Panc1 (cell line): Measurements from ENCODE around the gene NTRK3. TPM values are rescaled to one million over a fixed set of nuclear protein-coding genes. Genes with fewer than 3 reads are reported as not detected.

Experiments
- ATAC-seq: fragments of 200-7000 bp; cut with Tn5 transposase; 2 replicates; pipeline ENCODE4 v1.9.1; 2020; ENCODE audit warnings: mild to moderate bottlenecking, moderate library complexity
- BruUV-seq: library from RNA; stranded (reverse); fragments of 400-500 nt; replicated peaks from 2 replicates; lab custom pipeline; 2021; lab: Mats Ljungman, UMichigan
- CTCF ChIA-PET: fragments of 300-600 bp; sonication (Branson Sonifier 250); formaldehyde crosslinking; loops from one replicate; lab custom pipeline; 2022; ENCODE audit warnings: antibody characterized with exemption; lab: Charles Lee
- POLR2A ChIA-PET: fragments of 300-600 bp; sonication (Branson Sonifier 250); formaldehyde crosslinking; loops from one replicate; lab custom pipeline; 2022; ENCODE audit warnings: antibody characterized with exemption; lab: Charles Lee
- DNase-seq: peaks from one replicate; pipeline ENCODE4 v3.0.0-alpha.2; 2010; ENCODE audit warnings: low read depth, low spot score
- H3K27ac ChIP-seq: 2 replicates; pipeline ENCODE4 v1.5.1; 2011; ENCODE audit warnings: mild to moderate bottlenecking, low read length, inconsistent platforms
- H3K27me3 ChIP-seq: fragments of 200-500 bp; sonication (Bioruptor generic); 2 replicates; pipeline ENCODE4 v1.6.0; 2014; ENCODE audit warnings: low read length, inconsistent platforms; ENCODE audit not compliant: control insufficient read depth, insufficient read depth
- H3K36me3 ChIP-seq: fragments of 200-500 bp; sonication (Bioruptor generic); 2 replicates; pipeline ENCODE4 v1.5.1; 2014; ENCODE audit warnings: inconsistent platforms, mild to moderate bottlenecking, low read length, moderate library complexity; ENCODE audit not compliant: control insufficient read depth, insufficient read depth
- H3K4me1 ChIP-seq: 2 replicates; pipeline ENCODE4 v1.5.1; 2011; ENCODE audit warnings: inconsistent platforms, mild to moderate bottlenecking, low read length, moderate library complexity; ENCODE audit not compliant: control insufficient read depth, insufficient read depth
- H3K4me3 ChIP-seq, 2 experiments: 2 replicates each; pipeline ENCODE4 v1.5.1; 2011 to 2012; ENCODE audit warnings: low read depth in 2 of 2, low read length in 2 of 2, mild to moderate bottlenecking in 2 of 2, inconsistent platforms in 1 of 2, moderate library complexity in 1 of 2
- H3K9me3 ChIP-seq: fragments of 200-500 bp; sonication (Bioruptor generic); 2 replicates; pipeline ENCODE4 v1.5.1; 2014; ENCODE audit warnings: low read depth, mild to moderate bottlenecking, inconsistent platforms, low read length, moderate library complexity; ENCODE audit not compliant: control insufficient read depth, insufficient read depth
- CTCF ChIP-seq: fragments of 450-650 bp; IDR thresholded peaks from 2 replicates; pipeline ENCODE4 v1.5.1; 2017; ENCODE audit warnings: mild to moderate bottlenecking
- POLR2AphosphoS5 ChIP-seq: IDR thresholded peaks from 2 replicates; pipeline ENCODE4 v1.6.1; 2012; ENCODE audit warnings: mild to moderate bottlenecking, low read depth, low read length, moderate library complexity
- REST ChIP-seq, 2 experiments: IDR thresholded peaks; 2 replicates each; pipeline ENCODE4 v1.6.1; 2011 to 2012; ENCODE audit warnings: low read depth in 2 of 2, control low read depth in 1 of 2, low read length in 1 of 2, mild to moderate bottlenecking in 1 of 2, moderate library complexity in 1 of 2; ENCODE audit not compliant: insufficient read depth in 1 of 2
- SIN3A ChIP-seq: IDR thresholded peaks from 2 replicates; pipeline ENCODE4 v1.6.1; 2012; ENCODE audit warnings: low read depth, mild to moderate bottlenecking, low read length, moderate library complexity, borderline replicate concordance; ENCODE audit not compliant: insufficient read depth
- TCF7L2 ChIP-seq: IDR thresholded peaks from 2 replicates; pipeline ENCODE4 v1.6.1; 2011; ENCODE audit warnings: mild to moderate bottlenecking, low read depth, low read length, inconsistent platforms
- in situ Hi-C: cut with HindIII; loops from 2 replicates; pipeline ENCODE4 v1.10.0; 2016; ENCODE audit warnings: low sequenced_read_pairs, low pct_unique_long_range_greater_than_20kb
- intact Hi-C: fragments of 100-400 bp; cut with micrococcal nuclease; formaldehyde crosslinking; loops from one replicate; pipeline ENCODE4 v1.10.0; 2022; ENCODE audit not compliant: unreplicated experiment
- total RNA-seq: library from RNA; stranded (reverse); gene quantifications from one replicate; pipeline ENCODE4 v1.2.1, GENCODE V29; 2021; ENCODE audit not compliant: unreplicated experiment

NTRK3 gene
- total RNA-seq, 1 experiment from 2014 or later, result not detected

- no peak for ATAC-seq
- POLR2A ChIA-PET, result no interaction called here
- Histone ChIP-seq H3K27ac (no peak overlapping the region), H3K36me3 (no peaks in the 10 kb centered on the region), H3K9me3 (no peaks in the 10 kb centered on the region), H3K4me1 (no peaks in the 10 kb centered on the region), H3K4me3 (no peak overlapping the region), H3K27me3 (no peaks in the 10 kb centered on the region)
- CTCF ChIA-PET, result no interaction called here
- DNase-seq, result no peak
- TF ChIP-seq POLR2AphosphoS5, result no peak
- TF ChIP-seq CTCF, result no peak
- no peak for TF ChIP-seq SIN3A
- no peak for TF ChIP-seq TCF7L2
- TF ChIP-seq REST (IDR thresholded peaks at IDR 0.05; ENCODE audit: insufficient read depth in 1 of 2, low read depth in 2 of 2, low read length in 1 of 2), result no peak
- intact Hi-C loops (no loop called here), in situ Hi-C loops (no loop called here)
- no TSS peak for BruUV-seq
Measured at GRCh38 chr15:87874896-87875711, 381.4 kb downstream of the NTRK3 start.

GRCh38 chr15:87873516-87873915 lies 383.0 kb downstream of the NTRK3 start:
- in situ Hi-C loops (no loop called here), intact Hi-C loops (no loop called here)
- no peak overlapping the region for H3K4me3 ChIP-seq
- no peaks in the 10 kb centered on the region for H3K36me3 ChIP-seq
- no peak overlapping the region for H3K27ac ChIP-seq
- POLR2A ChIA-PET, result no interaction called here
- no peak for TF ChIP-seq SIN3A
- no peak for TF ChIP-seq REST (IDR thresholded peaks at IDR 0.05; ENCODE audit: insufficient read depth in 1 of 2, low read depth in 2 of 2, low read length in 1 of 2)
- no peak for TF ChIP-seq CTCF
- no peak for TF ChIP-seq TCF7L2
- TF ChIP-seq POLR2AphosphoS5, result no peak
- no TSS peak for BruUV-seq
- no peaks in the 10 kb centered on the region for H3K4me1 ChIP-seq
- DNase-seq (no peak), ATAC-seq (no peak)
- H3K9me3 ChIP-seq, result no peaks in the 10 kb centered on the region
- no peaks in the 10 kb centered on the region for H3K27me3 ChIP-seq
- CTCF ChIA-PET, result no interaction called here
